ENCODE measurements around the gene MYOD1.

MYOD1 gene

DNA sequence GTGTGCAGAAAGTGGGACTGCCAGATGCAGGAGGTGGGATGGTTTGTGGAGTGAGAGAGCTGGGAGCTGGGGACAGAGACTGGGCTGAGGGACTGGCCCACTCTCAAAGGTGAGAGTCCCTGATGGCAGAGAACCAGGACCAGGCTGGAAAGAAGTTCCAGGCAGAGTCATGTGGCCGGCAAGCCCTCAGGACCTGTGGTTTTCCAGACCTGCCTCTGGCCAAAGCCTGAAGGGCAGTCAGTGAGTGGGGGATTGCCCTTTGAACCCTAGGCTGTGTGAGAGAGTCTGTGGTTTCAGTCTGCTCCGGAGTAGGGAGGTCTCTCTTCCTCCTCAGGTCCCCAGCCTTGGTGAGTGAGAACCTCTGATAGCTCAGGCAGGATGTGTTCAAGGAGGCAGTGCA, 32.2 kb downstream of the MYOD1 start:
- no peak for DNase-seq

DNA sequence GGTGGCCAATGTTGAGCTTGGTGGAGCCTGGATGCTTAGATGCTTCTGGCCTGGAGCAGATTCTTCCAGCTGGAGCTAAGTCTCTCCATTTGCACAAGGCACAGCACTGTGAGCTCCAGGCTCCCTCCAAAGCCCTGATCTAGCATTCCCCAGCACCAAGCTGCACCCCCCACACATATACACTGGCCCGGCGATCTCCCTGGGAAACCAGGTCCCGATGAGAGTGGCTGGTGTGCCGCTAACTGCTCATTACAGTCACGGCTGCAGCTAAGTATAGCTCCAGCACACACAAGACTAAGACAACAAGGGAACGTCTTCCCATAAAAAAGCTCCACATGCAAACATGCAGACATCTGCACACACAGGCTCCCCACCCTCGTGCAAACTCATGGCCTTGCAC, 32.8 kb downstream of the MYOD1 start:
- no peak for DNase-seq

- DNase-seq, result no peak
Observed at GRCh38 chr11:17753153-17753552, 33.8 kb downstream of the MYOD1 start.

DNA sequence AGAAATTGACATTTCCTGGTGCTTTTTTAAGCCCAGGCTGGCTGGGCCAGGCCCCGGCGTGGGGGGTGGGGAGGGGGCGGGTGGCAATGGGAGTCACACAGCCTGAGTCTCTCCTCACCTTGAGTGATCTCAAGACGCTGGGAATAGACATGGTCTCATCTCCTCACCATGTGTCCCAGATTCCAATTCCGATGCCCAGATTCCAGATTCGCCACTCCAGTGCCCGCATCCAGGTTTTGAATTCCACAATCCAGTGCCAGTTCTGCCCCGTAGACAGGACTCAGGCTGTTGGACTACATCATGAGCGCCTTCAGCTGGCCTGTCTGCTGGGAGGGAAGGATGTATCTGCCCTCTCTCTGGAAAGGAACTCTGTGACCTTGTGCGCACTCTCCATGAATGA, 34.3 kb downstream of the MYOD1 start:
- DNase-seq, result no peak

GRCh38 chr11:17755891-17756290, 36.5 kb downstream of the MYOD1 start:
- DNase-seq, result no peak

DNA sequence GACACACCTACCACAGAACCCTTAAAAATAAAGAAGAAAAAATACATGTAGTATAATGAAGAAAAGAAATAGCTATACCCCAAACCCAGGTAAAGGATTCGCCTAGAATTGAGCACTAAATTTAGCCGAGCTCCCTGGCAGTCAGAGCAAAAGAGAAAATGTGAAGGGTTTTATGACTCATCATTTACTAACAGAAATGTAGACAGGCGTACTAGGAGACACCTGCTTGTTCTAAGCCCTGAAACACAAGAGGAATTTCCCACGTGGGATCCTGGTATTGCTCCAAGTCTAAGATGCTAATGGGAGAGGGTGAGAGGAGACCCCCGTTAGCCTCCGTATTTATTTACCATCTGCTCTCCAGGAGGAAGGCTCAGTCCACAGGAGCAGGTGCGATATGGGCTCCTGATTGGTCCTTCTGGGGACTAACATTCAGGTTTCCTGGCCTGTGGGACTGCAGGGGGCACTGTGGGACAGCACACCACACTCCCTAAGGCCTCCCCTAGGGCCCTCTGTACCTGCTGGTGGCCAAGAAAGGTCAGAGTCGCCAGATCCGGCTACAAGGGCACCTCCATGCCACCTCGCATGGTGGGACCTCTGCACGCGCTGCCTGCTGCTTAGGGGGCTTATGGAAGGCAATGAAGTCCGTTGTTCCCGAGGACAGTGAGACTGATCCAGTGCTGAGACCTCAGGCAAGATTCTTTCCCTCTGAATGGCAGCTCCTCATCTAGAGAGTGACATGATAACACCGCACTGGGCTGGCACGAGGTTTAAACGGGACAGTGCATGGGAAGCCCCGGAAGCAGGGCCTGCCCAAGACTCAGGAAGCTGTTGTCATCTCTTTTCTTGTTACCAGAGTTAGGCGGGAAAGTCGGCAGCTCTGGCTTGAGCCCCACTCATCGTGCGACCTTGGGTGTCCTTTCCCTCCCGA, 41.0 kb downstream of the MYOD1 start:
- no peak for DNase-seq

GRCh38 chr11:17762309-17762974, 43.1 kb downstream of the MYOD1 start:
- no peak for DNase-seq

- no peak for DNase-seq
Observed at GRCh38 chr11:17763244-17763643, 43.9 kb downstream of the MYOD1 start.

DNA sequence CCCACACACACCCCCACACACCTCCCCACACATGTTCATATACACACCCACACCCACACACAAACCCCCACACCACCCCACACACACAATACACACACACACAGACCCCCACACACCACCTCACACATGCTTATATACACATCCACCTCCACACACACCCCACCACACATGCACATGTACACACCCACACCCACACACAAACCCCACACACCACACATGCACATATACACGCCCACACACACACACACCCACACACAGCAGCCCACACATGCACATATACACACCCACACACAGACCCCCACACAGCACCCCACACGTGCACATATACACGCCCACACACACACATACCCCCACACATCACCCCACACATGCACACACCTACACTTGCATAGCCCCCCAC, 44.3 kb downstream of the MYOD1 start:
- DNase-seq, result no peak

DNA sequence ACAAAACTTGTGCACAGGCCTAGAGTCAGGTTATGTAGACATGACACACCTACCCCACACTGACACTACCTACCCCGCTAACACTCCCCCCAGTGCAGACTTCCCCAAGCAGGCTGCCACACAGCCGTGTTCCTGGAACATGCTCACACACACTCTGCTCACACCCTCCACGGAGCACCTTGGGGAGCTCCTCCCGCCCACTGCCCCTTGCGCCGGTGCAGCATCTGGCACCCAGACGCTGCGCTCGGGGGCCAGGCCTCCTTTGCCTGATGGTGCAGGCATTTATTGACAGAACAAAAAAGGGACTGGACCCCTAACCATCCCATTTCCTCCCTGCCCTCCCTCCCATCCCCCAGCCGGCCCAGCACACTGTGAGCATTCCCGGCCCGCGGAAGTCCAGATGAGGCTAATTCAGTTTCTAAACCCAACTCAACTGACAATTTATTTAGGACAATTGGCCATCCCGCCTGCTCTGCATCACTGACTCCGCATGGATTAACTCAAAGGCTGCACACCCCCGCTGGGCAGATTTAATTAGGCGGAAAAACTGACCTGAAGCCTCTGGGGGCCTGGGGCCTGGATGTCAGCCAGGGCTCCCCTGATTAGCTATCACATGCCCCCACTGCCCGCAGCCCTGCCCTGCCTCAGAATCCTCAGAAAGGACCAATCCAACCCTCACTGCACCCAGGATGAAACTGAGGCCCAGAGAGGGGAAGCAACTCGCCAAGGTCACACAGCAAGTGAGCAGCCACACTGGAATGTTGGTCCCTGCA, 45.3 kb downstream of the MYOD1 start:
- no peak for DNase-seq

- DNase-seq, result no peak
Observed at GRCh38 chr11:17765356-17766072, 46.1 kb downstream of the MYOD1 start.

GRCh38 chr11:17766073-17766359, 46.6 kb downstream of the MYOD1 start:
- no peak for DNase-seq

GRCh38 chr11:17766590-17766989, 47.2 kb downstream of the MYOD1 start:
- DNase-seq, result no peak

DNA sequence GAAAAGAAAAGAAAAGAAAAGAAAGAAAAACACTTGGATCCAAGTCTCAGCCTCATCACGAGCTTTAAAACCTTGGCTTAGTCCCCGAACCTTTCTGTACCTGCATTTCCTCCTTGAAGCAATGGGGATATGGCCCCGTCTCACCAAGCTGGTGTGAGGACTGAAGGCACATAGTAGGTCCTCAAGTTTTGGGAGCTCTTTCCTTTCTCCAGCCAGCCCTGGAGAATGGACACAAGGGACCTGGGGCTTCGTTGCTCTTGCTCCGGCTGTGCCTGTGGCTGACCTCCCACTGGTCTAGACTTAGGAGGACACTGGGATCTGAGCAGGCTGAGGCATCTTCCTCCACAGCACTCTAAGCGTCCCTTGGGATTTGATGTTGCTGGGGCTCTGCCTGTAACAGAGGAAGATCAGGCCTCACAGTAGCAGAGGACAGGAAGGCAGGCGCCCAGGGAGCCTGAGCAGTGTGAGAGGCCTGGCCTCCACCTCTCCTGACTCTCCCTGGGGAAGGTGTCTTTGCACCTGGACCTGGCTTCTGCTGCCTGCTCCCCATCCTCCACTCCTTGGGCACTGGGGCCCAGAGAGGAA, 48.0 kb downstream of the MYOD1 start:
- DNase-seq, result no peak

- DNase-seq, result no peak
Observed at GRCh38 chr11:17767914-17768313, 48.5 kb downstream of the MYOD1 start.

GRCh38 chr11:17768547-17768946, 49.2 kb downstream of the MYOD1 start:
- DNase-seq, result no peak

- no peak for DNase-seq
Observed at GRCh38 chr11:17769218-17769617, 49.8 kb downstream of the MYOD1 start.

GRCh38 chr11:17770048-17770652, 50.8 kb downstream of the MYOD1 start:
- DNase-seq, result no peak

DNA sequence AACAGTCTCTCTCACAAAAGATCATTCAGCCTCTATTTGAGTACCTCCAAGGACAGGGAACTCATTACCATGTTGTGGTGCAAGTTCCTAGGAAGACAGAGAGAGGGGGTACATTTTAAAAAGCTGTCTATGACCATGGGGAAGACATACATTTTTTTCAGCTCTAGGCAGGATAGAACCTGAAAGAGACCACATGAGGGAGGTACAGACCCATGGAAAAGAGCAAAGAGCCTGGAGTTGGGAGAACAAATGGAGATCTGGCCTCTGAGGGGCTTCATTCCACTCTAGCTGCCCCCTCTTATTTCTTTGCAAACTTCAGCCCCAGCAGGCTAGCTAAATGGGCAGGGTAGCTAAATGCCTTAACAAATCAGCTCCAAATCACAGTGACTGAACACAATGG, 51.5 kb downstream of the MYOD1 start:
- no peak for DNase-seq

- DNase-seq, result no peak
Observed at GRCh38 chr11:17771415-17771814, 52.0 kb downstream of the MYOD1 start.
